GM12864 (cell line): Measurements from ENCODE around the gene SPECC1L.

Source experiments
- DNase-seq: peaks from one replicate; pipeline ENCODE4 v3.0.0-alpha.2; 2011; ENCODE audit warnings: low read depth
- H3K4me3 ChIP-seq: 2 replicates; pipeline ENCODE4 v1.5.1; 2011; ENCODE audit warnings: mild to moderate bottlenecking, low read depth, low read length, control low read depth
- TF ChIP-seq, protein P1 (sequence below): IDR thresholded peaks from 2 replicates; pipeline ENCODE4 v1.5.1; 2011; ENCODE audit warnings: low read depth, mild to moderate bottlenecking, moderate library complexity, low read length, control low read depth, inconsistent platforms; ENCODE audit errors: missing control alignments

Gene SPECC1L

DNA sequence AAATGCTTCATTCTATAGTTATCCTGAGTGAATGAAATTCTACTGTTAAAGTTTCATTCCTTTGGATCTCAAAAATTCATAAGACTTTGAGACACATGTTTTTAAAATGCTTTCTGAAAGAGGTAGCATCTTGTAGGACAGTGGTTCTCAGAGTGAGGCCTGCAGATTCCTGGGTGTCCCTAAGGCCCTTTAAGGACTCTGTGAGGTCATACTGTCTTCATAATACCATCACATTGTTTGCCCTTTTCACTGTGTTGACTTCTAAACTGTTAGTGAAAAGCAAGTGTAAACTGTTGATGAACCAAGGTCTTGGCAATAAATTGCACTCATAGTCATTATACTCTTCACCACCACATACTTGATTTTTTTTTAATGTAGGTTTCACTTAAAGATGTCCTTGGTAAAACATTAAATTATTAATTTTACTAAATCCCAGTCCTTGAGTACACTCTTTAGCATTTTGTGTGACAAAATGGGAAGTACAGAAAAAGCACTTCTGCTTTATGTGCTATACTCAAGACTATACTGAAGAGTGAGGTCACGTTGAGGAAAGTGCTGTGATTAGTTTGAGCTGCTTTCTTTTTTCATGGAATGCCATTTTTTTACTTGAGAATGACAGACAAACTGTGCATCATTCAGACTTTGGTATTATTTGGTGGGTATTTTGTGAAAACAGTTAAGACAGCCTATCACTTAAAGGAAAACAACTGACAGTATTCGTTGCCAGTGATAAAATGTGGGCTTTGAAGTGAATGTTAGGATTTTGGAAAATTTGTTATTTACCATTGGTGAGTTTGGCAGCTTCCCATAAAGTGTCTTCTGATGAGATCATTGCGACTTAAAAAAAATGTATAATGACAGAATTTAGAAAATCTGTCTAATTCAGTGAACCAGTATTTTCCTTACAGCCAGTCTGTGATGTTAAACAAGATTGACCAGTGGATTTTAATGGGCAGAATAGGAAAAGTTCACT, 61.1 kb downstream of the SPECC1L start:
- no peak for DNase-seq
- TF ChIP-seq, protein P1, sequence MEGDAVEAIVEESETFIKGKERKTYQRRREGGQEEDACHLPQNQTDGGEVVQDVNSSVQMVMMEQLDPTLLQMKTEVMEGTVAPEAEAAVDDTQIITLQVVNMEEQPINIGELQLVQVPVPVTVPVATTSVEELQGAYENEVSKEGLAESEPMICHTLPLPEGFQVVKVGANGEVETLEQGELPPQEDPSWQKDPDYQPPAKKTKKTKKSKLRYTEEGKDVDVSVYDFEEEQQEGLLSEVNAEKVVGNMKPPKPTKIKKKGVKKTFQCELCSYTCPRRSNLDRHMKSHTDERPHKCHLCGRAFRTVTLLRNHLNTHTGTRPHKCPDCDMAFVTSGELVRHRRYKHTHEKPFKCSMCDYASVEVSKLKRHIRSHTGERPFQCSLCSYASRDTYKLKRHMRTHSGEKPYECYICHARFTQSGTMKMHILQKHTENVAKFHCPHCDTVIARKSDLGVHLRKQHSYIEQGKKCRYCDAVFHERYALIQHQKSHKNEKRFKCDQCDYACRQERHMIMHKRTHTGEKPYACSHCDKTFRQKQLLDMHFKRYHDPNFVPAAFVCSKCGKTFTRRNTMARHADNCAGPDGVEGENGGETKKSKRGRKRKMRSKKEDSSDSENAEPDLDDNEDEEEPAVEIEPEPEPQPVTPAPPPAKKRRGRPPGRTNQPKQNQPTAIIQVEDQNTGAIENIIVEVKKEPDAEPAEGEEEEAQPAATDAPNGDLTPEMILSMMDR, result no peak
- no peak overlapping the region for H3K4me3 ChIP-seq

DNA sequence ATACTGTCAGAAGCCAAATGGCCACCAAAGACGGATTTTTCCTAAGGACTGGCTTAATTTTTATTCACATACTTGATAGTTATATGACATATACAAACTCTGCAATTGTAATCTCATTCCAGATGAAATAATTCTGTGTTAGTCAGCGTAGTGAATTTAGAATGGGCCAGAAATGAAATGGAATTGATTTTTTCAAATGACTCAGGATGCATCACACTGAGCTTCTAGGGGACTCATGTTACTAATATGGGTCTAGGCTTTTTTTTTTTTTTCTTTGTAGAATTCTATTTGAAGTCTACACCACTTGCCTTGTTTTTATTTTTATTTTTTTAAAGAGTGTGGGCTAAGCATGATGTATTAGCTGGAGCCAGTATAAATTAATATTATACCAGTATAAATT, 62.7 kb downstream of the SPECC1L start:
- no peak overlapping the region for H3K4me3 ChIP-seq
- DNase-seq, result no peak
- TF ChIP-seq, protein P1, result no peak

DNA sequence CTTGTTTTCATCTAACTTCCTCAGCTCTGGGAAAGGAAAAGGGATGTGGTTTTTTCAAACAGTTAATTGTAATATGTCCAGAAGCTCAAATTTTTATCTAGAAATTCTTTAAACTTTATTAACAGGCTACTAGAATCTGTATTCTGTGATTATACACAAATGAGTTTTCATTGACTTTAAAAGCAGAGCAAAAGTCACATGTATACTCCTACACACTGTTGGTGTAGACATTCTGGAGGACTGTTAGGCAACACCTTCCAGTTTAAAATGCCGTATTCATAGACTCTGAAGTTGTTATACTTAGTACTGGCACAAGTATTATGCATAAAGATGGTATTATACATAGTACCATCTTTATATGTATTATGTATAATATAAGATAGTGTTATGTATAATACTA, 64.9 kb downstream of the SPECC1L start:
- no peak overlapping the region for H3K4me3 ChIP-seq
- TF ChIP-seq, protein P1, result no peak
- no peak for DNase-seq

DNA sequence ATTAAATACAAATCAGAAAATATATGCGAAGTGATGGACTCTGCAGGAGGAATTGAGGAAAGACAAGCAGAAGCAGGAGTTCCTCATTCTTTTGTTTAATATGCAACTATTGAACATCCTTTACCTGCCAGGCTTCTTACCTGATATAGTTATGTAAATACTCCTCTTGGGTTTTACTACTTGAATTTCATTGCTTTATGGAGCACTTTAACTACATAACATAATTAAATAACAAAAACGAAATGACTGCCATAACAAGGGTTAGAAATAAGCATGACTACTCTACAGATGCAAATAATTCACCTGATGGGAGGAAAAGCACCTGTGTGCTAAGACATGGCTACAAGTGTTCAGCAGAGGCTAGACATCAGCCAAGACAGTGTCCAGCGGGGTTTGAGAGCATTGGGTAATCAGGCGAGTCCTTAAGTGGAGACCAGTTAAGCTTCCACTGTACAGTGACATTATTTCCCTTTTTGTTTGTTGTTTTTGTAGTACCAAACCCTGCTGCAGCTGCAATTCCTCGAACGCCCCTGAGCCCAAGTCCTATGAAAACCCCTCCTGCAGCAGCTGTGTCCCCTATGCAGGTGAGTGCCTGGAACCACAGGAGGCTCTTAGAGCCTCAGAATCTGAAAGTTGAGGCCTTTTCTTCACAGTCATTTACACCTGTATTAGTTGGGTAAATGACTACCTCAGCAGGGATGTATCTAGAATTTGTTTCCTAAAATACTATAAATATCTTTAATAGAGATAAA, 67.4 kb downstream of the SPECC1L start:
- H3K4me3 ChIP-seq, result no peak overlapping the region
- no peak for DNase-seq
- TF ChIP-seq, protein P1, result no peak

DNA sequence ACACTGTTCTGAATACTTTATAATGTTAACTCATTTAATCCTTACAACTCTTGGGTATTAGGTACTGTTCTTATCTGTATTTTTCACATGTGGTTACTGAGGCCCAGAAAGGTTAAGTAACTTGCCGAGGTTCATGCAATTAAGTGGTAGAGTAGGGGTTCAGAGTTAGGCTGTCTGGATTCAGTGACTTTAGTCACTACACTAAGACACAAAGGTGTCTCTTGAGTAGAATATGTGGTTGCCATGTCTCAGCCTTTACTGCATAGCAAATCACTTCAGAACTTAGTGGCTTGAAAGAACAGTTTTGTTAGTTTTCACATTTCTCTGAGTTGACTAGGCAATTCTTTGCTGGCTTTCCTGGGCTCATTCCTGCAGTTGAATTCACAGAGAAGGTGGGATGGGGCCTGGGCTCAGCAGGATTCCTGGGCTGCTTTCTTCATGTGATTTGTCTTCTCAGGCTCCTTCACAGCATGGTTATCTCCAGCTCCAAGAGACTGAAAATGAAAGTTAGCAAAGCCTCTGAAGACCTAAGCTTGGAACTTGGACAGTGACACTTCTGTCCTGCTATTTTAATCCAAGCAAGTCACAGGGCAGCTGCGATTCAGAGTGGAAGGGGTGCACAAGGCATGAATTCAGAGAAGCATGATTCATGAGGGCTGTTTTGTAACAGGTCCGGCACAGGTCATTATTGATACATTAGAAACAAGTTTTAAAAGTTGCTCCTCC, 68.3 kb downstream of the SPECC1L start:
- no peak for DNase-seq
- no peak overlapping the region for H3K4me3 ChIP-seq
- TF ChIP-seq, protein P1, result no peak

DNA sequence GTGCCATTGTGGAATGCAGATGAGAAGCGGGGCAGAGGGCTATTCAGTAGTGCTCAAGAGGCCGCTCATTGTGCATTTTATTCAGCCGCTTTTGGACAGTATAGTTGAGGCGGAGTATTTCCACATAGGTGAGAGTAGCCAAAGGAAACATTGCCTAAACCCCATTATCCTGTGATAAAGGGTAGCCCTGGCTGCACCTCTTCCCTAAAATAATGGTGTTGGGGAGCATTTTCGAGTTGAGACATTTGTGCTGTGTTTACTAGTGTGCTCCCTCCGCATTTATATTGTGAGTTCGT, 68.8 kb downstream of the SPECC1L start:
- no peak overlapping the region for H3K4me3 ChIP-seq
- TF ChIP-seq, protein P1, result no peak
- DNase-seq, result no peak
